ENCODE results near the gene PEF1. TPM values are rescaled to one million over a fixed set of nuclear protein-coding genes. Genes with fewer than 3 reads are reported as not detected.

PEF1 gene
- total and polyA plus RNA-seq, 2 experiments from 2014 or later: 22.3 to 68.5 TPM

- no peak for TF ChIP-seq REST (IDR thresholded peaks at IDR 0.05; ENCODE audit: unreplicated experiment)
- no peak for TF ChIP-seq CREB1 (CRISPR knock-in tag; IDR thresholded peaks at IDR 0.05; ENCODE audit: low read depth)
- TF ChIP-seq ZNF331 (CRISPR knock-in tag; IDR thresholded peaks at IDR 0.05; ENCODE audit: low read depth): no peak
- no peak for TF ChIP-seq NANOG (IDR thresholded peaks at IDR 0.05; ENCODE audit: borderline replicate concordance)
- TF ChIP-seq STAT1 (IDR thresholded peaks at IDR 0.05; ENCODE audit: unreplicated experiment): no peak
Observed at GRCh38 chr1:31689379-31689778, 44.7 kb upstream of the PEF1 start (continued).

- Mint-ChIP-seq H3K27ac (no peak overlapping the region), H3K4me3 (no peak overlapping the region), H3K4me1 (peaks cover 24% of the 10 kb centered on the region), H3K36me3 (ENCODE audit: low read depth) (no peaks in the 10 kb centered on the region), H3K9me3 (no peaks in the 10 kb centered on the region; the same call in 2 of the 3 replicates), H3K27me3 (ENCODE audit: insufficient read depth, low read depth, poor library complexity) (peaks cover 13% of the 10 kb centered on the region)
- no peak overlapping the region for H3K4me3 ChIP-seq
- no peaks in the 10 kb centered on the region for H3K4me1 ChIP-seq (ENCODE audit: insufficient read depth)
- H3K4me2 ChIP-seq: no peak overlapping the region
- ATAC-seq: no peak
- no peaks in the 10 kb centered on the region for H3K36me3 ChIP-seq (ENCODE audit: insufficient read depth)
- no peaks in the 10 kb centered on the region for H3K9me2 ChIP-seq (ENCODE audit: insufficient read depth)
- no peak for DNase-seq (ENCODE audit: low spot score)
- H3K27me3 ChIP-seq (ENCODE audit: insufficient read depth): no peaks in the 10 kb centered on the region
- H4K20me1 ChIP-seq (replicated peaks; ENCODE audit: insufficient read depth): no peaks in the 10 kb centered on the region
- no peaks in the 10 kb centered on the region for H3F3A ChIP-seq (replicated peaks; ENCODE audit: low read depth)
- H3K79me2 ChIP-seq (replicated peaks; ENCODE audit: insufficient read depth): no peaks in the 10 kb centered on the region
- no peak overlapping the region for H2AFZ ChIP-seq
- no peak overlapping the region for H3K27ac ChIP-seq (ENCODE audit: low read depth)
- TF ChIP-seq CREB1 (CRISPR knock-in tag; IDR thresholded peaks at IDR 0.05; ENCODE audit: low read depth): no peak
- TF ChIP-seq CTCF (conservative IDR thresholded peaks at IDR 0.05; ENCODE audit: low read depth in 2 of 2): no peak
- TF ChIP-seq EZH2phosphoT487 (IDR thresholded peaks at IDR 0.05; ENCODE audit: unreplicated experiment): no peak
- TF ChIP-seq JUNB (IDR thresholded peaks at IDR 0.05; ENCODE audit: unreplicated experiment): no peak
- TF ChIP-seq ZNF462 (CRISPR knock-in tag; IDR thresholded peaks at IDR 0.05): no peak
- TF ChIP-seq ZNF114 (CRISPR knock-in tag; IDR thresholded peaks at IDR 0.05): no peak
- no peak for TF ChIP-seq STAT1 (IDR thresholded peaks at IDR 0.05; ENCODE audit: unreplicated experiment)
Observed at GRCh38 chr1:31688233-31688918, 43.7 kb upstream of the PEF1 start.

All from GM23338 (cell line).